ENCODE results near the gene SPTBN1. TPM values are rescaled to one million over a fixed set of nuclear protein-coding genes. Genes with fewer than 3 reads are reported as not detected.

Gene SPTBN1
- total and polyA plus RNA-seq, 2 of the 13 experiments (the other 11 are each of a cell fraction or from before 2014, with no cell fraction given): 123 to 299 TPM

DNA sequence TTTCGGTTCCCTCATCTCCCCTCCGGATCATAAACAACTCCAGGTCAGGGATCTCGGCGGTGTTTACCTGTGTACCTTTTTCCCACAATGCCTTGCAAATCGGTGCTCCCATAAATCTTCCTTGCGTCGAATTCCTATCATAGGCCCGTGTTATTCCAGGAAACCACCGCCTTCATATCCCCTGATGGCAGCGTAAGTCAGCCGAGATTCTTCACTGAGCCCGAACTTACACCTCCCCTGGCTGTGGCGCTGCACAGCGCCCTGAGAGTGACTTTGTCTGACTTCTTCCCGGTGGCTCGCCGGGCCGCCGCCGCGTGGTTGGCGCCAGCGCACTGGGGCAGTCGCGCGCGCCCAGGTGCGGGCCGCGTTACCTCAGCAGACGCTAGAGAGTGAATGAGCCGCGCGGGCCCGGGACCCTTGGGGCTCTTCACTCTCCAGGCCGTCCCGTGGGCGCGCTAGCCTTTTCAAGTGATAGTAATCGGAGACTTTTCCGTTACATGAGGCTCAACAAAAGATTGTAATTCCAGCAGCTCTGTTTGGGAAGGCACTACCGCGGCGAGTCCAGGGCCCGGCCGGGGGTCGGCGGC is 101.6 kb downstream of the SPTBN1 start (continued):
- TF ChIP-seq ZNF101 (CRISPR knock-in tag; IDR thresholded peaks at IDR 0.05; ENCODE audit: borderline replicate concordance, low read depth): no peak
- no peak for TF ChIP-seq JDP2 (CRISPR knock-in tag; IDR thresholded peaks at IDR 0.05; ENCODE audit: borderline replicate concordance)
- TF ChIP-seq FOSL2 (CRISPR knock-in tag; IDR thresholded peaks at IDR 0.05): peak; percentile 57
- TF ChIP-seq ZNF724P (CRISPR knock-in tag; IDR thresholded peaks at IDR 0.05; ENCODE audit: borderline replicate concordance): peak; percentile 62; the same call in 1 of the 2 replicates
- no peak for TF ChIP-seq ZNF549 (CRISPR knock-in tag; IDR thresholded peaks at IDR 0.05)
- no peak for TF ChIP-seq RAD51 (IDR thresholded peaks at IDR 0.05; ENCODE audit: borderline replicate concordance)
- TF ChIP-seq, protein P1, sequence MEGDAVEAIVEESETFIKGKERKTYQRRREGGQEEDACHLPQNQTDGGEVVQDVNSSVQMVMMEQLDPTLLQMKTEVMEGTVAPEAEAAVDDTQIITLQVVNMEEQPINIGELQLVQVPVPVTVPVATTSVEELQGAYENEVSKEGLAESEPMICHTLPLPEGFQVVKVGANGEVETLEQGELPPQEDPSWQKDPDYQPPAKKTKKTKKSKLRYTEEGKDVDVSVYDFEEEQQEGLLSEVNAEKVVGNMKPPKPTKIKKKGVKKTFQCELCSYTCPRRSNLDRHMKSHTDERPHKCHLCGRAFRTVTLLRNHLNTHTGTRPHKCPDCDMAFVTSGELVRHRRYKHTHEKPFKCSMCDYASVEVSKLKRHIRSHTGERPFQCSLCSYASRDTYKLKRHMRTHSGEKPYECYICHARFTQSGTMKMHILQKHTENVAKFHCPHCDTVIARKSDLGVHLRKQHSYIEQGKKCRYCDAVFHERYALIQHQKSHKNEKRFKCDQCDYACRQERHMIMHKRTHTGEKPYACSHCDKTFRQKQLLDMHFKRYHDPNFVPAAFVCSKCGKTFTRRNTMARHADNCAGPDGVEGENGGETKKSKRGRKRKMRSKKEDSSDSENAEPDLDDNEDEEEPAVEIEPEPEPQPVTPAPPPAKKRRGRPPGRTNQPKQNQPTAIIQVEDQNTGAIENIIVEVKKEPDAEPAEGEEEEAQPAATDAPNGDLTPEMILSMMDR (CRISPR knock-in tag; IDR thresholded peaks at IDR 0.05): peak; percentile 35
- peak; percentile 33; the same call in 1 of the 2 replicates for TF ChIP-seq TBX3 (IDR thresholded peaks at IDR 0.05; ENCODE audit: borderline replicate concordance)
- TF ChIP-seq ZZZ3 (CRISPR knock-in tag; IDR thresholded peaks at IDR 0.05; ENCODE audit: borderline replicate concordance): no peak
- TF ChIP-seq, protein P2, sequence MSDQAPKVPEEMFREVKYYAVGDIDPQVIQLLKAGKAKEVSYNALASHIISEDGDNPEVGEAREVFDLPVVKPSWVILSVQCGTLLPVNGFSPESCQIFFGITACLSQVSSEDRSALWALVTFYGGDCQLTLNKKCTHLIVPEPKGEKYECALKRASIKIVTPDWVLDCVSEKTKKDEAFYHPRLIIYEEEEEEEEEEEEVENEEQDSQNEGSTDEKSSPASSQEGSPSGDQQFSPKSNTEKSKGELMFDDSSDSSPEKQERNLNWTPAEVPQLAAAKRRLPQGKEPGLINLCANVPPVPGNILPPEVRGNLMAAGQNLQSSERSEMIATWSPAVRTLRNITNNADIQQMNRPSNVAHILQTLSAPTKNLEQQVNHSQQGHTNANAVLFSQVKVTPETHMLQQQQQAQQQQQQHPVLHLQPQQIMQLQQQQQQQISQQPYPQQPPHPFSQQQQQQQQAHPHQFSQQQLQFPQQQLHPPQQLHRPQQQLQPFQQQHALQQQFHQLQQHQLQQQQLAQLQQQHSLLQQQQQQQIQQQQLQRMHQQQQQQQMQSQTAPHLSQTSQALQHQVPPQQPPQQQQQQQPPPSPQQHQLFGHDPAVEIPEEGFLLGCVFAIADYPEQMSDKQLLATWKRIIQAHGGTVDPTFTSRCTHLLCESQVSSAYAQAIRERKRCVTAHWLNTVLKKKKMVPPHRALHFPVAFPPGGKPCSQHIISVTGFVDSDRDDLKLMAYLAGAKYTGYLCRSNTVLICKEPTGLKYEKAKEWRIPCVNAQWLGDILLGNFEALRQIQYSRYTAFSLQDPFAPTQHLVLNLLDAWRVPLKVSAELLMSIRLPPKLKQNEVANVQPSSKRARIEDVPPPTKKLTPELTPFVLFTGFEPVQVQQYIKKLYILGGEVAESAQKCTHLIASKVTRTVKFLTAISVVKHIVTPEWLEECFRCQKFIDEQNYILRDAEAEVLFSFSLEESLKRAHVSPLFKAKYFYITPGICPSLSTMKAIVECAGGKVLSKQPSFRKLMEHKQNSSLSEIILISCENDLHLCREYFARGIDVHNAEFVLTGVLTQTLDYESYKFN (CRISPR knock-in tag; conservative IDR thresholded peaks at IDR 0.05): no peak; the same call in none of the 2 replicates
- no peak for TF ChIP-seq TP53 (CRISPR knock-in tag; conservative IDR thresholded peaks at IDR 0.05)
- TF ChIP-seq REL (CRISPR knock-in tag; conservative IDR thresholded peaks at IDR 0.05): 0 out of 2 replicates have a peak, but pooled peaks have one; percentile 33
- no peak for TF ChIP-seq PLSCR1 (CRISPR knock-in tag; IDR thresholded peaks at IDR 0.05; ENCODE audit: borderline replicate concordance)
- TF ChIP-seq ATM (IDR thresholded peaks at IDR 0.05; ENCODE audit: borderline replicate concordance): no peak
- peak; percentile 70 to 78; a peak in 3 of 4 replicates for TF ChIP-seq POLR2A (IDR thresholded peaks at IDR 0.05; ENCODE audit: insufficient read depth in 1 of 2, low read depth in 2 of 2, low read length in 2 of 2)
- TF ChIP-seq, protein P3, sequence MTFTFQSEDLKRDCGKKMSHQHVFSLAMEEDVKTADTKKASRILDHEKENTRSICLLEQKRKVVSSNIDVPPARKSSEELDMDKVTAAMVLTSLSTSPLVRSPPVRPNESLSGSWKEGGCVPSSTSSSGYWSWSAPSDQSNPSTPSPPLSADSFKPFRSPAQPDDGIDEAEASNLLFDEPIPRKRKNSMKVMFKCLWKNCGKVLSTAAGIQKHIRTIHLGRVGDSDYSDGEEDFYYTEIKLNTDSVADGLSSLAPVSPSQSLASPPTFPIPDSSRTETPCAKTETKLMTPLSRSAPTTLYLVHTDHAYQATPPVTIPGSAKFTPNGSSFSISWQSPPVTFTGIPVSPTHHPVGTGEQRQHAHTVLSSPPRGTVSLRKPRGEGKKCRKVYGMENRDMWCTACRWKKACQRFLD (CRISPR knock-in tag; IDR thresholded peaks at IDR 0.05; ENCODE audit: borderline replicate concordance): no peak
- peak; percentile 93 for TF ChIP-seq PHF21A (CRISPR knock-in tag; IDR thresholded peaks at IDR 0.05)
- no peak for TF ChIP-seq FIP1L1 (IDR thresholded peaks at IDR 0.05; ENCODE audit: borderline replicate concordance, insufficient read depth, low read depth, low read length)
- TF ChIP-seq TIGD3 (CRISPR knock-in tag; IDR thresholded peaks at IDR 0.05; ENCODE audit: borderline replicate concordance): no peak
- TF ChIP-seq ZKSCAN5 (CRISPR knock-in tag; IDR thresholded peaks at IDR 0.05): peak; percentile 24; the same call in 1 of the 2 replicates
- no peak for TF ChIP-seq CENPX (CRISPR knock-in tag; IDR thresholded peaks at IDR 0.05)
